Astrocyte (in vitro differentiated cells and primary cell): ENCODE results near the gene CCDC90B. TPM values are rescaled to one million over a fixed set of nuclear protein-coding genes. Genes with fewer than 3 reads are reported as not detected.
"Not testable (repeated sequence)": the region's sequence is repeated elsewhere in the genome, so short reads cannot be mapped to it uniquely, and the experiment has no call there.

Source experiments
- DNase-seq: peaks from one replicate; pipeline ENCODE4 v3.0.0-alpha.2; 2010; ENCODE audit warnings: low read depth
- FAIRE-seq: peaks from 2 replicates; lab custom pipeline; 2011; peaks lifted over from hg19 to GRCh38; lab: Jason Lieb, UNC
- H2AFZ ChIP-seq: 2 replicates; pipeline ENCODE4 v1.6.0; 2012; ENCODE audit warnings: low read depth, low read length, inconsistent platforms
- H3K27ac ChIP-seq: 2 replicates; pipeline ENCODE4 v1.5.1; 2011; ENCODE audit warnings: low read depth, low read length, inconsistent platforms
- H3K27me3 ChIP-seq: 2 replicates; pipeline ENCODE4 v1.6.0; 2011; ENCODE audit warnings: low read length, inconsistent platforms; ENCODE audit not compliant: insufficient read depth
- H3K36me3 ChIP-seq: 2 replicates; pipeline ENCODE4 v1.5.1; 2011; ENCODE audit warnings: low read length, inconsistent platforms; ENCODE audit not compliant: insufficient read depth
- H3K4me1 ChIP-seq: 2 replicates; pipeline ENCODE4 v1.5.1; 2011; ENCODE audit warnings: low read length, inconsistent platforms; ENCODE audit not compliant: insufficient read depth
- H3K4me2 ChIP-seq: 2 replicates; pipeline ENCODE4 v1.6.0; 2012; ENCODE audit warnings: low read length, inconsistent platforms
- H3K4me3 ChIP-seq: 2 replicates; pipeline ENCODE4 v1.5.1; 2011; ENCODE audit warnings: low read depth, mild to moderate bottlenecking, low read length, inconsistent platforms; ENCODE audit not compliant: insufficient read depth
- H3K79me2 ChIP-seq: 2 replicates; pipeline ENCODE4 v1.6.0; 2012; ENCODE audit warnings: mild to moderate bottlenecking, low read length, inconsistent platforms; ENCODE audit not compliant: insufficient read depth
- H3K9ac ChIP-seq: 2 replicates; pipeline ENCODE4 v1.6.0; 2012; ENCODE audit warnings: mild to moderate bottlenecking, low read length, inconsistent platforms
- H3K9me3 ChIP-seq: 2 replicates; pipeline ENCODE4 v1.5.1; 2012; ENCODE audit warnings: low read depth, mild to moderate bottlenecking, low read length, inconsistent platforms; ENCODE audit not compliant: insufficient read depth
- H4K20me1 ChIP-seq: 2 replicates; pipeline ENCODE4 v1.6.0; 2012; ENCODE audit warnings: low read length, inconsistent platforms; ENCODE audit not compliant: insufficient read depth
- H3K27ac Mint-ChIP-seq: one replicate; pipeline ENCODE4 v1.8.0; 2021; ENCODE audit warnings: mild to moderate bottlenecking, mixed read lengths; ENCODE audit not compliant: unreplicated experiment
- H3K27me3 Mint-ChIP-seq: one replicate; pipeline ENCODE4 v1.8.0; 2021; ENCODE audit warnings: low read depth, mixed read lengths; ENCODE audit not compliant: unreplicated experiment
- H3K36me3 Mint-ChIP-seq: one replicate; pipeline ENCODE4 v1.8.0; 2021; ENCODE audit warnings: low read depth, mixed read lengths; ENCODE audit not compliant: unreplicated experiment
- H3K4me1 Mint-ChIP-seq: one replicate; pipeline ENCODE4 v1.8.0; 2021; ENCODE audit warnings: low read depth, mixed read lengths; ENCODE audit not compliant: unreplicated experiment
- H3K4me3 Mint-ChIP-seq: one replicate; pipeline ENCODE4 v1.8.0; 2021; ENCODE audit warnings: mild to moderate bottlenecking, moderate library complexity, mixed read lengths; ENCODE audit not compliant: unreplicated experiment
- H3K9me3 Mint-ChIP-seq: one replicate; pipeline ENCODE4 v1.8.0; 2021; ENCODE audit warnings: mild to moderate bottlenecking, mixed read lengths; ENCODE audit not compliant: unreplicated experiment
- CTCF ChIP-seq: IDR thresholded peaks from 2 replicates; pipeline ENCODE4 v1.5.1; 2011; ENCODE audit warnings: low read depth, mild to moderate bottlenecking, inconsistent platforms, low read length, moderate library complexity; ENCODE audit not compliant: insufficient read depth
- EZH2 ChIP-seq: IDR thresholded peaks from 2 replicates; pipeline ENCODE4 v1.6.1; 2012; ENCODE audit warnings: mild to moderate bottlenecking, low read length, inconsistent platforms; ENCODE audit not compliant: insufficient read depth
- total RNA-seq: library from RNA; stranded (reverse); gene quantifications from 2 replicates; pipeline ENCODE4 v1.2.1, GENCODE V29; 2021

CCDC90B gene
- total RNA-seq, 1 donor from 2014 or later: 67.5 TPM

DNA sequence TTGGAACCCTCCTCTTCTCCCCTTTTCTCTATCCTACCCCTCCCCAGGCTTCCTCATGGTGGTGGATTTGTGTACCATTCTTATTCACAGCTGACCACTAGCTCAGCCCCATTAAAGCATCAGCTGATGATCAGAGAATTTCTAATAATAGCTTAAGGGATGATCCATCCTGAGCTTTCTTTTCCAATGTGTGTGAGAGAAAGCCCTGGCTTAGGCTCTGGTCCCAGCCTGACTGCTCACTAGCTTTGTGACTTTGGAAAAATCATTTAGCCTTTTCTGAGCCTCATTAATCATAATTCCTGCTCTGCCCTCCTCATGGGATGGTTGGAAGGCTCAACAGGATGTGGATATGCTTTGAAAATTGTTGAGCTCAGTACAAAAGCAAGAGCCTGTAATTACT is 26.3 kb upstream of the CCDC90B start:
- Histone ChIP-seq H3K9me3 (no peaks in the 10 kb centered on the region), H4K20me1 (no peaks in the 10 kb centered on the region), H2AFZ (no peak overlapping the region), H3K4me1 (no peaks in the 10 kb centered on the region), H3K79me2 (no peaks in the 10 kb centered on the region), H3K27ac (no peak overlapping the region), H3K9ac (no peak overlapping the region), H3K4me3 (no peak overlapping the region), H3K36me3 (no peaks in the 10 kb centered on the region), H3K4me2 (no peak overlapping the region), H3K27me3 (no peaks in the 10 kb centered on the region)
- Mint-ChIP-seq H3K36me3 (no peaks in the 10 kb centered on the region), H3K4me3 (no peak overlapping the region), H3K27ac (no peak overlapping the region), H3K27me3 (no peaks in the 10 kb centered on the region), H3K9me3 (no peaks in the 10 kb centered on the region), H3K4me1 (no peaks in the 10 kb centered on the region)
- TF ChIP-seq EZH2: no peak
- no peak for TF ChIP-seq CTCF
- no peak for FAIRE-seq
- no peak for DNase-seq

DNA sequence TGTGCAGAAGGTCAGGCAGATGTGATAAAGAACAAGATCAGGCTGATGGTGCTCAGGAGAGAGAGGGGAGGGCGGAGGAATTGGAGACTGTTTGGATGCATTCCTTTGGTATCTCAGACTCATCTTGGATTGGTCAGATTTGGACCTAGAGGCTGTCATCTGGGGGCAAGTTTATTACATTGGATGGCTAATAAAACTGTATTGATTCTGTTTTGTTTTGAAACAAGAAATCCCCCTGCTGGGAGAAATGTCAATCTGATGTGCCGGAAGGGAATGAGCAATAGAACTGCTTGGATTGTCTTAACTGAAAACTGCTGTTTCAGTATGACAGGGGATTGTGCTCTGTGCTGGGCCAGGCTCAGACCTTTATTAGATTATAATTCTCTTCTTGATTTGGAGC is 25.5 kb upstream of the CCDC90B start:
- Mint-ChIP-seq H3K27me3 (no peaks in the 10 kb centered on the region), H3K27ac (no peak overlapping the region), H3K4me3 (no peak overlapping the region), H3K4me1 (no peaks in the 10 kb centered on the region), H3K36me3 (no peaks in the 10 kb centered on the region), H3K9me3 (no peaks in the 10 kb centered on the region)
- Histone ChIP-seq H3K9ac (no peak overlapping the region), H3K27ac (no peak overlapping the region), H3K36me3 (no peaks in the 10 kb centered on the region), H3K79me2 (no peaks in the 10 kb centered on the region), H3K27me3 (no peaks in the 10 kb centered on the region), H3K4me1 (no peaks in the 10 kb centered on the region), H4K20me1 (no peaks in the 10 kb centered on the region), H3K9me3 (no peaks in the 10 kb centered on the region), H2AFZ (no peak overlapping the region), H3K4me3 (no peak overlapping the region), H3K4me2 (no peak overlapping the region)
- TF ChIP-seq CTCF (no peak), EZH2 (no peak)
- FAIRE-seq (no peak), DNase-seq (no peak)

DNA sequence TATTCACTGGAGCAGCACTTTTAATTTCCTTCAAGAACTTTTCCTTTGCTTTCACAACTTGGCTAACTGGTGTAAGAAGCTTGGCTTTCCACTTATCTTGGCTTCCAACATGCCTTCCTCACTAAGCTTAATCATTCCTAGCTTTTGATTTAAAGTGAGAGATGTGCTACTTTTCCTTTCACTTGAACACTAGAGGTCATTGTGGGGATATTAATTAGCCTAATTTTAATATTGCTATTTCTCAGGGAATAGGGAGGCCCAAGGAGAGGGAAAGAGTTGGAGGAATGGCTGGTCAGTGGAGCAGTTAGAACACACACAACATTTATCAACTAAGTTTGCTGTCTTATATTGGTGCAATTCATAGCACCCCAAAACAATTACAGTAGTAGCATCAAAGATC is 24.6 kb upstream of the CCDC90B start:
- no peaks in the 10 kb centered on the region for H3K4me1 Mint-ChIP-seq
- Histone ChIP-seq H3K9ac (no peak overlapping the region), H3K36me3 (no peaks in the 10 kb centered on the region), H3K9me3 (no peaks in the 10 kb centered on the region), H3K4me2 (no peak overlapping the region), H3K4me1 (no peaks in the 10 kb centered on the region), H3K4me3 (no peak overlapping the region), H4K20me1 (no peaks in the 10 kb centered on the region), H3K27ac (no peak overlapping the region), H2AFZ (no peak overlapping the region), H3K79me2 (no peaks in the 10 kb centered on the region), H3K27me3 (no peaks in the 10 kb centered on the region)
- no peaks in the 10 kb centered on the region for H3K27me3 Mint-ChIP-seq
- no peaks in the 10 kb centered on the region for H3K9me3 Mint-ChIP-seq
- H3K4me3 Mint-ChIP-seq: no peak overlapping the region
- DNase-seq: no peak
- no peaks in the 10 kb centered on the region for H3K36me3 Mint-ChIP-seq
- FAIRE-seq: no peak
- TF ChIP-seq CTCF: no peak
- TF ChIP-seq EZH2: no peak
- no peak overlapping the region for H3K27ac Mint-ChIP-seq

DNA sequence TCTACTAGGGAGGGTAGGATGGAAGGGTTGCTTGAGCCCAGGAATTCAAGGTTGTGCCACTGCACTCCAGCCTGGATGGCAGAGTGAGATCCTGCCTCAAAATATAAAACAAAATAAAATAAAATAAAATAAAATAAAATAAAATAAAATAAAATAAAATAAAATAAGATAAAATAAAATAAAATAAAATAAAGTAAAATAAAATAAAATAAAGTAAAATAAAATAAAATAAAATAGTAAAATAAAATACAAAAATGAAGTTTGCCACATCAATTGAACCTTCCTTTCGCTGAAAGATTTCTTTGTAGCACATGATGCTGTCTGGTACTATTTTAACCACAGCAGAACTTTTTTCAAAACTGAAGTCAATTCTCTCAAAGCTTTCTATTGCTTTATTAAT is 22.4 kb upstream of the CCDC90B start:
- H4K20me1 ChIP-seq, H3K36me3 Mint-ChIP-seq, H3K9me3 ChIP-seq, H3K9ac ChIP-seq, H3K4me2 ChIP-seq, H3K36me3 ChIP-seq, H3K79me2 ChIP-seq, H3K4me1 ChIP-seq, H2AFZ ChIP-seq, H3K4me3 Mint-ChIP-seq, H3K27me3 Mint-ChIP-seq, H3K27me3 ChIP-seq, H3K9me3 Mint-ChIP-seq, H3K4me3 ChIP-seq, DNase-seq, H3K4me1 Mint-ChIP-seq, H3K27ac ChIP-seq, H3K27ac Mint-ChIP-seq, FAIRE-seq: not testable (repeated sequence)
